HL-60 (cell line): ENCODE results near the gene TMEM82.

ENCODE experiments used
- DNase-seq, 2 experiments: peaks; one replicate each; pipeline ENCODE4 v3.0.0-alpha.2; 2010 to 2020; ENCODE audit warnings: low read depth in 1 of 2, low spot score in 1 of 2
- H3K27ac ChIP-seq: fragments of 250-450 bp; sonication (Bioruptor Pico); replicated peaks from 2 replicates; pipeline ENCODE4 v1.5.1; 2020; ENCODE audit warnings: mild to moderate bottlenecking, moderate library complexity
- H3K27me3 ChIP-seq: fragments of 250-450 bp; sonication (Bioruptor Pico); 2 replicates; pipeline ENCODE4 v1.5.1; 2021; ENCODE audit warnings: mild to moderate bottlenecking, moderate library complexity; ENCODE audit not compliant: insufficient read depth, poor library complexity, severe bottlenecking
- H3K4me3 ChIP-seq: replicated peaks from 2 replicates; pipeline ENCODE4 v1.5.1; 2011; ENCODE audit warnings: mild to moderate bottlenecking, control low read depth, low read length; ENCODE audit not compliant: insufficient read depth
- CTCF ChIP-seq: IDR thresholded peaks from one replicate; pipeline ENCODE4 v1.5.1; 2011; ENCODE audit warnings: low read length, control low read depth, inconsistent platforms; ENCODE audit not compliant: insufficient read depth
- GABPA ChIP-seq: IDR thresholded peaks from 2 replicates; pipeline ENCODE4 v1.6.1; 2012; ENCODE audit warnings: low read depth
- POLR2AphosphoS5 ChIP-seq: IDR thresholded peaks from 2 replicates; pipeline ENCODE4 v1.6.1; 2012; ENCODE audit warnings: low read depth
- REST ChIP-seq: IDR thresholded peaks from 2 replicates; pipeline ENCODE4 v1.6.1; 2012; ENCODE audit warnings: low read depth; ENCODE audit not compliant: insufficient replicate concordance
- SPI1 ChIP-seq: IDR thresholded peaks from 2 replicates; pipeline ENCODE4 v1.6.1; 2012; ENCODE audit warnings: low read depth, mild to moderate bottlenecking, borderline replicate concordance

The TMEM82 gene

DNA sequence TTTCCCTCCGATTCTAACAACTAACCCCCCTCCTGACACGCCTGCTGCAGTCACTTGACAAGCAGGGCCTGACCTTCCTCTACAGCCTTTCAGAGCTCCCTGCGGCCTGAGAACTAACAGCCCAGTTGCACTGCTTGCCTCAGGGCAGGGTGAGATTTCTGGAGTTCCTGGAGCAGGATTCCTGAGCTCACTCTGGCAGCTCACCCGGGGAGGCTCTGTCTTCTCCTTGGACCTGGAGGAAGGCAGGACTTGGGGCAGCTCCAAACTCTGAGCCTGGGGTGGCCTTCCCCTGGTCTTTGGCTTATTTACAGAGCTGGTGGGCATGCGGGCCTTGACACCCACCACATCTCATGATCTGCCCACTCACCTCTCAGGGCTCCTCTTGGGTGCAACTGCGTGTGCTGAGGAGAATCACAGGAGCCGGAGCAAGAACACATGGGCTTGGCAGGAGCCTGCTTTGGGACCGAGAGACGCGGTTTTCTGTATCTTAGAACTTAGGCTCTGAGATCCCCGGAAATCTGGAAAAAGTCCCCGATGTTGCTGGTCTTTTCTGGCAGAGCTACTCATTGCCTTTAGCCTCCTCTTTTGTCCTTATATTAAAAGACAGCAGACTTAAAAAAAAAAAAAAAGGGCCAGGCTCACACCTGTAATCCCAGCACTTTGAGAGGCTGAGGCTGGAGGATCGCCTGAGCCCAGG is 19.3 kb upstream of the TMEM82 start:
- Histone ChIP-seq H3K4me3 (no peak overlapping the region), H3K27ac (no peak overlapping the region), H3K27me3 (no peaks in the 10 kb centered on the region)
- DNase-seq: no peak
- TF ChIP-seq SPI1: no peak
- no peak for TF ChIP-seq POLR2AphosphoS5
- TF ChIP-seq CTCF: no peak
- no peak for TF ChIP-seq REST
- TF ChIP-seq GABPA: no peak

DNA sequence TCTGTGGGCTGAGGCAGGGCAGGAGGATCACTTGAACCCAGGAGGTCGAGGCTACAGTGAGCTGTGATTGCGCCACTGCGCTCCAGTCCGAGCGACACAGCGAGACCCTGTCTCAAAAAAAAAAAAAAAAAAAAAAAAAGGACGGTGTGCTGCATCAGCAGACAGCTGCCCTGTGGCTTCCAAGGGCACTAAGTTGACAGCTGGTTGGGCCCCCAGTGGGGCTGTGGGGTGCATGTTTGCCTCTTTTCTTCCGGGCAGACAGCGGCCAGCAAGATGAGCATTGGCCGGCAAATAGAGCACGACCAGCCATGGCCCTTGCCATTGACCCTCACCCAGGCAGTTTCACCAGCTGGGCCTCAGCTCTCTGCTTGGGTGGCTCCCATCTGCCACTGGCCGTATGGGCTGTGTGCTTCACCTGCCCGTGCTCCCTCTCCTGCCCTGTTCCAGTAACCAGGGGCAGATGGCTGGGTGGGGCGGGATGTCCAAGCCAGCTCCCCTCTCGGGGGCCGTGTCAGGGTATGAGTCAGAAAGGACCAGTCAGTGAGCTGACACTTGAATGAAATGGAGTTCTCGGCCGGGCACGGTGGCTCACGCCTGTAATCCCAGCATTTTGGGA is 18.6 kb upstream of the TMEM82 start:
- TF ChIP-seq CTCF: no peak
- TF ChIP-seq POLR2AphosphoS5: no peak
- no peak for TF ChIP-seq REST
- no peak for TF ChIP-seq SPI1
- no peak for TF ChIP-seq GABPA
- Histone ChIP-seq H3K27ac (no peak overlapping the region), H3K4me3 (no peak overlapping the region), H3K27me3 (no peaks in the 10 kb centered on the region)
- DNase-seq: no peak

- no peak for TF ChIP-seq CTCF
- no peak for TF ChIP-seq REST
- no peak for TF ChIP-seq POLR2AphosphoS5
- TF ChIP-seq GABPA: no peak
- TF ChIP-seq SPI1: no peak
- Histone ChIP-seq H3K4me3 (no peak overlapping the region), H3K27ac (no peak overlapping the region), H3K27me3 (no peaks in the 10 kb centered on the region)
- DNase-seq: no peak
Measured at GRCh38 chr1:15724949-15725880, 17.1 kb upstream of the TMEM82 start.
